K562 (cell line): ENCODE measurements around the gene PPM1F. TPM values are rescaled to one million over a fixed set of nuclear protein-coding genes. Genes with fewer than 3 reads are reported as not detected.
A peak's percentile ranks its signal among the peaks of the same experiment; 100 is the strongest.

Source experiments
- ATAC-seq: fragments of 200-7000 bp; cut with Tn5 transposase; 3 replicates; pipeline ENCODE4 v1.9.1; 2020; ENCODE audit warnings: moderate library complexity
- BruUV-seq: library from RNA; stranded (reverse); fragments of 400-500 nt; replicated peaks from 2 replicates; lab custom pipeline; 2021; lab: Mats Ljungman, UMichigan
- CTCF ChIA-PET: fragments of 300-600 bp; formaldehyde crosslinking; extraction: SDS; loops from one replicate; lab custom pipeline; 2021; ENCODE audit warnings: low intra/inter-chr PET ratio; lab: Yijun Ruan, JAX
- POLR2A ChIA-PET: fragments of 300-600, 350-650 bp; sonication (Branson Sonifier 250); formaldehyde crosslinking; extraction: SDS; loops from one replicate; lab custom pipeline; 2021; ENCODE audit warnings: antibody characterized with exemption, inconsistent platforms; lab: Yijun Ruan, JAX
- DNase-seq, 4 experiments: peaks; one replicate each; pipeline versions ENCODE4 v3.0.0 to v3.0.0-alpha.2; 2011 to 2018; ENCODE audit warnings: low spot score in 3 of 4, mixed read lengths in 3 of 4; ENCODE audit errors: extremely low read depth in 1 of 4
- FAIRE-seq: peaks from 2 replicates; lab custom pipeline; 2011; peaks lifted over from hg19 to GRCh38; lab: Jason Lieb, UNC
- H2AFZ ChIP-seq: 2 replicates; pipeline ENCODE4 v1.6.0; 2011; ENCODE audit warnings: low read depth, low read length, control low read depth, inconsistent platforms
- H3K27ac ChIP-seq: fragments of 200-600 bp; 3 replicates; pipeline ENCODE4 v1.8.0; 2011; ENCODE audit warnings: low read depth, mild to moderate bottlenecking, control low read depth, inconsistent platforms, low read length, moderate library complexity, mixed read lengths; ENCODE audit errors: extremely low read depth
- H3K27me3 ChIP-seq, 2 experiments: fragments of 300-600 bp in 1 of 2; 2 replicates in 1 of 2; 3 replicates in 1 of 2; pipeline versions ENCODE4 v1.6.0 to v1.8.0; 2011; ENCODE audit warnings: inconsistent platforms in 2 of 2, low read length in 2 of 2, mild to moderate bottlenecking in 1 of 2, mixed read lengths in 1 of 2, moderate library complexity in 1 of 2; ENCODE audit not compliant: control insufficient read depth in 2 of 2, insufficient read depth in 2 of 2
- H3K36me3 ChIP-seq: fragments of 300-600 bp; 3 replicates; pipeline ENCODE4 v1.8.0; 2011; ENCODE audit warnings: mild to moderate bottlenecking, low read length, inconsistent platforms; ENCODE audit not compliant: control insufficient read depth, insufficient read depth
- H3K4me1 ChIP-seq, 2 experiments: fragments of 200-600 bp in 1 of 2; replicated peaks in 1 of 2; 2 replicates in 1 of 2; 3 replicates in 1 of 2; pipeline versions ENCODE4 v1.5.1 to v1.8.0; 2011; ENCODE audit warnings: inconsistent platforms in 2 of 2, low read length in 2 of 2, mild to moderate bottlenecking in 1 of 2, mixed read lengths in 1 of 2, moderate library complexity in 1 of 2; ENCODE audit not compliant: control insufficient read depth in 2 of 2, insufficient read depth in 2 of 2
- H3K4me2 ChIP-seq: 2 replicates; pipeline ENCODE4 v1.6.1; 2011; ENCODE audit warnings: low read length, control low read depth, inconsistent platforms, mixed read lengths; ENCODE audit not compliant: insufficient read depth
- H3K4me3 ChIP-seq: fragments of 200-600 bp; sonication (generic), shearing (Covaris generic); 2 replicates; pipeline ENCODE4 v1.5.1; 2016; ENCODE audit warnings: control low read depth, inconsistent platforms
- H3K79me2 ChIP-seq: fragments of 200-600 bp; 3 replicates; pipeline ENCODE4 v1.8.0; 2011; ENCODE audit warnings: low read length, inconsistent platforms; ENCODE audit not compliant: control insufficient read depth, insufficient read depth
- H3K9ac ChIP-seq, 2 experiments: 2 replicates each; pipeline versions ENCODE4 v1.6.0 to v1.6.1; 2011; ENCODE audit warnings: low read depth in 2 of 2, low read length in 2 of 2, control low read depth in 1 of 2, inconsistent platforms in 1 of 2, mild to moderate bottlenecking in 1 of 2, mixed read lengths in 1 of 2; ENCODE audit not compliant: insufficient read depth in 1 of 2
- H3K9me1 ChIP-seq: one replicate; pipeline ENCODE4 v1.6.0; 2011; ENCODE audit warnings: inconsistent platforms, mild to moderate bottlenecking, low read length, moderate library complexity; ENCODE audit not compliant: control insufficient read depth, insufficient read depth
- H3K9me3 ChIP-seq: replicated peaks from 2 replicates; pipeline ENCODE4 v1.5.1; 2011; ENCODE audit warnings: low read depth, low read length, inconsistent platforms; ENCODE audit not compliant: control insufficient read depth, insufficient read depth
- H4K20me1 ChIP-seq: replicated peaks from 2 replicates; pipeline ENCODE4 v1.6.1; 2011; ENCODE audit warnings: low read length, inconsistent platforms, mixed read lengths; ENCODE audit not compliant: control insufficient read depth, insufficient read depth
- FOXP1 ChIP-seq: sonication (generic); formaldehyde crosslinking; IDR thresholded peaks from 2 replicates; pipeline ENCODE4 v1.8.0; 2022; ENCODE audit warnings: mild to moderate bottlenecking, missing genetic modification reagents
- GTF2F1 ChIP-seq: IDR thresholded peaks from 2 replicates; pipeline ENCODE4 v1.6.1; 2011; ENCODE audit warnings: low read depth, low read length, improper control_type of control experiment
- POLR2G ChIP-seq: fragments of 200-400 bp; formaldehyde crosslinking; IDR thresholded peaks from 2 replicates; pipeline ENCODE4 v1.6.1; 2017; ENCODE audit warnings: low read depth, mild to moderate bottlenecking, antibody characterized with exemption, low read length, moderate library complexity
- RBM14 ChIP-seq: fragments of 200-400 bp; formaldehyde crosslinking; IDR thresholded peaks from 2 replicates; pipeline ENCODE4 v1.6.1; 2018; ENCODE audit warnings: low read depth, mild to moderate bottlenecking, low read length, moderate library complexity, borderline replicate concordance; ENCODE audit not compliant: insufficient read depth
- SIX5 ChIP-seq, 2 experiments: IDR thresholded peaks; 2 replicates each; pipeline ENCODE4 v1.6.1; 2011; ENCODE audit warnings: low read length in 2 of 2, borderline replicate concordance in 1 of 2, low read depth in 1 of 2, mild to moderate bottlenecking in 1 of 2, moderate library complexity in 1 of 2; ENCODE audit not compliant: insufficient read depth in 1 of 2
- SMARCA5 ChIP-seq: fragments of 450-650 bp; IDR thresholded peaks from 2 replicates; pipeline ENCODE4 v1.6.1; 2016
- SMARCE1 ChIP-seq: fragments of 450-650 bp; IDR thresholded peaks from 2 replicates; pipeline ENCODE4 v1.7.1; 2016; ENCODE audit warnings: mild to moderate bottlenecking
- SNRNP70 ChIP-seq: fragments of 200-400 bp; formaldehyde crosslinking; optimal IDR thresholded peaks from 2 replicates; pipeline ENCODE3; 2017; ENCODE audit warnings: low read depth, low read length
- SRSF3 ChIP-seq: fragments of 200-400 bp; formaldehyde crosslinking; IDR thresholded peaks from 2 replicates; pipeline ENCODE4 v1.6.1; 2016; ENCODE audit warnings: mild to moderate bottlenecking, low read length, moderate library complexity; ENCODE audit not compliant: insufficient read depth
- ZNF217 ChIP-seq: sonication (generic); formaldehyde crosslinking; IDR thresholded peaks from 2 replicates; pipeline ENCODE4 v1.8.0; 2022; ENCODE audit warnings: mild to moderate bottlenecking, missing genetic modification reagents
- ZNF717 ChIP-seq: fragments of 250-450 bp; sonication (Bioruptor Pico); IDR thresholded peaks from 2 replicates; pipeline ENCODE4 v1.5.0; 2021
- WGBS: fragments of 100-300 bp; shearing (Covaris generic); methylation state at CpG from one replicate; pipeline ENCODE4 v1.1.6; 2016; ENCODE audit warnings: low coverage, mixed read lengths; ENCODE audit not compliant: insufficient coverage; ENCODE audit errors: missing lambda C conversion rate; 5-methylcytosine and 5-hydroxymethylcytosine counted together
- in situ Hi-C: fragments of 300-500 bp; cut with MboI; formaldehyde crosslinking; loops from 4 replicates; pipeline ENCODE4 v1.15.0; 2018; ENCODE audit warnings: inconsistent platforms, mixed read lengths
- intact Hi-C: fragments of 100-400 bp; cut with micrococcal nuclease; formaldehyde crosslinking; loops from 2 replicates; pipeline ENCODE4 v1.14.2; 2022
- polyA plus RNA-seq, 8 experiments: library from polyadenylated mRNA; depleted of rRNA in 4 of 8; stranded (reverse) in 5 of 8; unstranded in 3 of 8; fragments of >200 nt; fragmentation: Nextera tagmentation in 2 of 8; fragmentation: Illumina TruSeq in 1 of 8; extraction: Ambion mirVana in 2 of 8; extraction: Trizol in 1 of 8; gene quantifications; 2 replicates each; pipeline versions ENCODE4 v1.2.1 to v1.2.3, GENCODE V29; 2011 to 2014; ENCODE audit warnings: inconsistent platforms in 1 of 8, missing spikeins in 1 of 8
- total RNA-seq, 7 experiments: library from RNA; depleted of rRNA in 6 of 7; stranded (reverse); fragments of >200 nt in 6 of 7; fragmentation: Illumina TruSeq in 2 of 7; extraction: Trizol in 2 of 7; gene quantifications; 2 replicates each; pipeline versions ENCODE4 v1.2.1 to v1.2.3, GENCODE V29; 2011 to 2021; ENCODE audit warnings: low replicate concordance in 1 of 7
- TF ChIP-seq, protein P1 (sequence below): sonication (generic); formaldehyde crosslinking; IDR thresholded peaks from 2 replicates; pipeline ENCODE4 v1.9.0; 2022; ENCODE audit warnings: mild to moderate bottlenecking, missing genetic modification reagents
- TF ChIP-seq, protein P2 (sequence below): sonication (generic); formaldehyde crosslinking; IDR thresholded peaks from 2 replicates; pipeline ENCODE4 v1.8.1; 2022; ENCODE audit warnings: missing genetic modification reagents
- TF ChIP-seq, protein P3 (sequence below), 2 experiments: fragments of 450-650 bp; conservative IDR thresholded peaks; 2 replicates each; pipeline ENCODE4 v1.6.1; 2017; ENCODE audit warnings: mild to moderate bottlenecking in 2 of 2, moderate library complexity in 2 of 2

PPM1F gene
- total and polyA plus RNA-seq, 9 of the 15 experiments (the other 6 are each of a cell fraction or from before 2014, with no cell fraction given): 2.1 to 159 (median 64.0) TPM

DNA sequence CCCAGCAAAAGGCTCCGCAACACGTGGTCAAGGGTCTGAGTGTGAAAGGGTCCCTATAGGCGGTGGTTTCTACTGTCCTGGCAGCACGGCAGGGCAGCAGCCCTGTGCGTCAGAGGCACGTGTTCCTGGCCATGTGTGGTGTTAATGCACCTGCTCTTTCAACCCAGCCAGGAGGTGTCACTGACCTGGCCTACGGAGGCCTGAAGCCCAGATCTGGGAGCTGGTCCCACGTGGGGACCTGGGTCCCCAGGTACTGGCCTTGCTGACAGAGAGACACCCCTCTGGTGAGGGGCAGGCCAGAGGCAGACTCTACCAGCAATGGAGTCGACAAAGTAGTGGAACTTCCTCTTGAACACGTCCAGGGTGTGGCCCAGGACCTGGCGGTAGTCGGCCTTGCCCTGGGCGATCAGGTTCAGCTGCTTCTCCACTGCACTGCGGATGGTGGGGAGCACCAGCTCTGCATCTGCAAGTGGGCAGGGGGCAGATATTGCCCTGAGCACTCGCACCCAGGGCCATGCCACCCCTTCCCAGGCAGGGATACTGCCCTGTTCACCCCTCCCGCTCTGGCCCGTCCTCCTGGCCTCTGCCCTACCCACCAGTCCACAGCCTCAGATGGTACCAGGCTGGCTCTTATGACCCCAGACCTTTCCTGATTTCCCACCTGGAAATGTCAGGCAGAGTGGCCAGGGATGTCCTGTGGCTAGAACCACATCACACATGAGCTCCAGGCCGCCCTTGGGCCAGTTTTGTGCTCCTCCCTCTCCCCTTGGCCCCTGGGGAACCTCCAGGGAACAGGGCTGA is 6.8 kb upstream of the PPM1F start:
- no peak for FAIRE-seq
- 75% methylated on average over 18 of the region's 18 CpGs for WGBS
- POLR2A ChIA-PET: interaction anchor here (0.6 to 15.7 kb wide), 12 partner anchors 11 to 999 kb away, joined by 3 to 382 read pairs (median 4); partner anchors contain the start of genes PPM1F and TOP3B
- DNase-seq: no peak
- peak; percentile 7 for ATAC-seq
- Histone ChIP-seq H3K4me1 (peaks cover 0 to 45% of the 10 kb centered on the region in 2 experiments; a peak in 2 of 5 replicates), H3K9me3 (no peaks in the 10 kb centered on the region), H3K27ac (no peak overlapping the region), H3K4me3 (no peak overlapping the region), H3K36me3 (peaks cover 63% of the 10 kb centered on the region), H3K27me3 (no peaks in the 10 kb centered on the region), H4K20me1 (peaks cover 44% of the 10 kb centered on the region), H2AFZ (no peak overlapping the region), H3K9me1 (peaks cover 9% of the 10 kb centered on the region), H3K79me2 (no peaks in the 10 kb centered on the region), H3K9ac (peak overlapping the region in 1 of 2 experiments; percentile 16; a peak in 2 of 4 replicates), H3K4me2 (no peak overlapping the region)
- intact Hi-C loops: no loop called here
- CTCF ChIA-PET: no interaction called here
- in situ Hi-C loops: no loop called here
- no TSS peak for BruUV-seq
- TF ChIP-seq, protein P1, sequence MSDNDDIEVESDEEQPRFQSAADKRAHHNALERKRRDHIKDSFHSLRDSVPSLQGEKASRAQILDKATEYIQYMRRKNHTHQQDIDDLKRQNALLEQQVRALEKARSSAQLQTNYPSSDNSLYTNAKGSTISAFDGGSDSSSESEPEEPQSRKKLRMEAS: peak; percentile 40; the same call in 1 of the 2 replicates
- TF ChIP-seq RBM14 (0 out of 2 replicates have a peak, but pooled peaks have one; percentile 49), ZNF217 (CRISPR knock-in tag) (no peak), FOXP1 (peak; percentile 76; the same call in 1 of the 2 replicates), SIX5 (IDR thresholded peaks at IDR 0.05; ENCODE audit: borderline replicate concordance in 1 of 2, insufficient read depth in 1 of 2, low read depth in 1 of 2, low read length in 2 of 2) (no peak), GTF2F1 (0 out of 2 replicates have a peak, but pooled peaks have one; percentile 2), SMARCE1 (no peak), SNRNP70 (no peak), ZNF717 (CRISPR knock-in tag) (no peak), POLR2G (peak; percentile 69), SMARCA5 (no peak), SRSF3 (0 out of 2 replicates have a peak, but pooled peaks have one; percentile 6)
- TF ChIP-seq, protein P2, sequence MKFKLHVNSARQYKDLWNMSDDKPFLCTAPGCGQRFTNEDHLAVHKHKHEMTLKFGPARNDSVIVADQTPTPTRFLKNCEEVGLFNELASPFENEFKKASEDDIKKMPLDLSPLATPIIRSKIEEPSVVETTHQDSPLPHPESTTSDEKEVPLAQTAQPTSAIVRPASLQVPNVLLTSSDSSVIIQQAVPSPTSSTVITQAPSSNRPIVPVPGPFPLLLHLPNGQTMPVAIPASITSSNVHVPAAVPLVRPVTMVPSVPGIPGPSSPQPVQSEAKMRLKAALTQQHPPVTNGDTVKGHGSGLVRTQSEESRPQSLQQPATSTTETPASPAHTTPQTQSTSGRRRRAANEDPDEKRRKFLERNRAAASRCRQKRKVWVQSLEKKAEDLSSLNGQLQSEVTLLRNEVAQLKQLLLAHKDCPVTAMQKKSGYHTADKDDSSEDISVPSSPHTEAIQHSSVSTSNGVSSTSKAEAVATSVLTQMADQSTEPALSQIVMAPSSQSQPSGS (CRISPR knock-in tag): no peak
- TF ChIP-seq, protein P3, sequence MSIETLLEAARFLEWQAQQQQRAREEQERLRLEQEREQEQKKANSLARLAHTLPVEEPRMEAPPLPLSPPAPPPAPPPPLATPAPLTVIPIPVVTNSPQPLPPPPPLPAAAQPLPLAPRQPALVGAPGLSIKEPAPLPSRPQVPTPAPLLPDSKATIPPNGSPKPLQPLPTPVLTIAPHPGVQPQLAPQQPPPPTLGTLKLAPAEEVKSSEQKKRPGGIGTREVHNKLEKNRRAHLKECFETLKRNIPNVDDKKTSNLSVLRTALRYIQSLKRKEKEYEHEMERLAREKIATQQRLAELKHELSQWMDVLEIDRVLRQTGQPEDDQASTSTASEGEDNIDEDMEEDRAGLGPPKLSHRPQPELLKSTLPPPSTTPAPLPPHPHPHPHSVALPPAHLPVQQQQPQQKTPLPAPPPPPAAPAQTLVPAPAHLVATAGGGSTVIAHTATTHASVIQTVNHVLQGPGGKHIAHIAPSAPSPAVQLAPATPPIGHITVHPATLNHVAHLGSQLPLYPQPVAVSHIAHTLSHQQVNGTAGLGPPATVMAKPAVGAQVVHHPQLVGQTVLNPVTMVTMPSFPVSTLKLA (conservative IDR thresholded peaks at IDR 0.05): no peak
